ENCODE data around the gene NES. TPM values are rescaled to one million over a fixed set of nuclear protein-coding genes. Genes with fewer than 3 reads are reported as not detected.

Gene NES
- total and polyA plus RNA-seq, 2 of the 8 experiments (the other 6 are each of a cell fraction or from before 2014, with no cell fraction given): 13.3 to 135 TPM

GRCh38 chr1:156677616-156678596 lies 699 bp upstream of the NES start:
- Histone ChIP-seq H2BK15ac (ENCODE audit: low read length) (peak overlapping the region; percentile 95), H3K4me2 (ENCODE audit: insufficient read depth in 1 of 2, low read depth in 2 of 2, low read length in 2 of 2) (peak overlapping the region; percentile 71 to 87), H3K56ac (replicated peaks; ENCODE audit: insufficient read length, low read depth, low read length) (no peak overlapping the region), H2AK5ac (ENCODE audit: low read depth, low read length) (no peak overlapping the region; the same call in 1 of the 2 replicates), H3K23me2 (ENCODE audit: low read depth, low read length) (peaks cover 18% of the 10 kb centered on the region), H3K14ac (ENCODE audit: insufficient read length) (no peak overlapping the region), H4K20me1 (replicated peaks in 1 of 2; ENCODE audit: control insufficient read depth in 1 of 2, insufficient read depth in 2 of 2, low read length in 2 of 2) (peaks cover 3 to 10% of the 10 kb centered on the region in 2 experiments), H4K5ac (ENCODE audit: insufficient read length, low read depth, low read length) (no peak overlapping the region), H3K27me3 (replicated peaks in 1 of 4; ENCODE audit: control insufficient read depth in 3 of 4, extremely low read depth in 1 of 4, insufficient read depth in 3 of 4, low read length in 3 of 4) (no peaks in the 10 kb centered on the region; a peak in 2 of 7 replicates), H3K27ac (ENCODE audit: low read depth, low read length) (no peak overlapping the region), H3K79me2 (ENCODE audit: control insufficient read depth in 1 of 2, insufficient read depth in 2 of 2, low read length in 2 of 2) (peaks cover 5 to 36% of the 10 kb centered on the region in 2 experiments; a peak in 3 of 4 replicates), H3K4ac (replicated peaks; ENCODE audit: insufficient read length, low read depth, low read length) (peak overlapping the region; percentile 10), H2BK12ac (ENCODE audit: low read depth, low read length) (peak overlapping the region; percentile 96), H2BK5ac (ENCODE audit: low read depth, low read length) (peak overlapping the region; percentile 98; the same call in 1 of the 2 replicates), H4K8ac (ENCODE audit: extremely low read depth, insufficient read depth, low read length) (no peak overlapping the region), H2BK120ac (replicated peaks; ENCODE audit: low read depth, low read length) (peak overlapping the region; percentile 25), H4K91ac (replicated peaks; ENCODE audit: insufficient read length, low read length) (peak overlapping the region; percentile 22), H2AFZ (ENCODE audit: low read length) (no peak overlapping the region), H3K18ac (ENCODE audit: extremely low read depth, low read length) (peak overlapping the region; percentile 66), H3K23ac (ENCODE audit: insufficient read length) (no peak overlapping the region), H3K36me3 (ENCODE audit: control insufficient read depth in 2 of 4, insufficient read depth in 4 of 4, low read length in 3 of 4) (peaks cover 0 to 8% (median under 1%) of the 10 kb centered on the region in 4 experiments; a peak in 2 of 8 replicates), H3K9me3 (ENCODE audit: insufficient read depth in 2 of 2, low read depth in 1 of 2, low read length in 1 of 2) (no peaks in the 10 kb centered on the region), H3K9ac (replicated peaks in 1 of 4; ENCODE audit: extremely low read depth in 1 of 4, low read depth in 3 of 4, low read length in 3 of 4) (no peak overlapping the region), H3K79me1 (ENCODE audit: low read depth, low read length) (peaks cover 10% of the 10 kb centered on the region; the same call in 1 of the 2 replicates), H2BK20ac (ENCODE audit: low read length) (peak overlapping the region; percentile 88; the same call in 1 of the 2 replicates), H3K4me3 (ENCODE audit: extremely low read depth in 1 of 4, insufficient read depth in 2 of 4, low read depth in 3 of 4, low read length in 4 of 4) (peak overlapping the region; percentile 64 to 84 (median 74); a peak in 5 of 8 replicates), H3K4me1 (replicated peaks in 1 of 4; ENCODE audit: control insufficient read depth in 3 of 4, insufficient read depth in 4 of 4, low read length in 3 of 4) (peaks cover 7 to 37% (median 30%) of the 10 kb centered on the region in 4 experiments)
- 10% methylated on average over 21 of the region's 22 CpGs; no CpG with 5 or more reads in 1 of the 2 experiments for WGBS, 2 experiments (ENCODE audit: extremely low coverage in 1 of 2, insufficient coverage in 1 of 2, insufficient read length in 1 of 2, insufficient replicate concordance in 2 of 2, low coverage in 1 of 2, low lambda C conversion rate in 2 of 2, missing lambda C conversion rate in 1 of 2)
- POLR2A ChIA-PET (ENCODE audit: partially characterized antibody): interaction anchor here (0.6 to 13.8 kb wide), 26 partner anchors 12 to 208 kb away, joined by 3 to 419 read pairs (median 6); partner anchors contain the start of genes CRABP2, ISG20L2, METTL25B and MRPL24
- CTCF ChIA-PET (ENCODE audit: partially characterized antibody): interaction anchor here (0.7 to 66.0 kb wide), 17 partner anchors 9 to 259 kb away, joined by 3 to 4284 read pairs (median 4); partner anchors contain the start of genes BCAN, CRABP2, HAPLN2 and ISG20L2
- DNase-seq (ENCODE audit: low read depth in 1 of 2, low spot score in 2 of 2) (peak in 1 of 2 experiments; percentile 74), FAIRE-seq (peak; percentile 97)
- TF ChIP-seq HDAC2 (IDR thresholded peaks at IDR 0.05; ENCODE audit: borderline replicate concordance in 1 of 2, low read depth in 2 of 2, low read length in 2 of 2) (peak in 1 of 2 experiments; percentile 100; a peak in 2 of 4 replicates), JUN (IDR thresholded peaks at IDR 0.05; ENCODE audit: low read depth, low read length) (no peak), RNF2 (IDR thresholded peaks at IDR 0.05; ENCODE audit: borderline replicate concordance, low read depth, low read length, missing control alignments, poor library complexity, severe bottlenecking) (no peak), KDM1A (IDR thresholded peaks at IDR 0.05; ENCODE audit: borderline replicate concordance, low read length) (peak; percentile 100), SRF (IDR thresholded peaks at IDR 0.05; ENCODE audit: low read depth, low read length) (no peak)
